DMS53 treated with DMSO at 0.1 percent for 48 hours (cell line): ENCODE data around the gene USP2.

Experiments
- DNase-seq: peaks from one replicate; lab custom pipeline; 2025; ENCODE audit not compliant: unreplicated experiment; lab: John Stamatoyannopoulos, UW

Gene USP2

GRCh38 chr11:119377961-119378667, 3.4 kb downstream of the USP2 start:
- no peak for DNase-seq

GRCh38 chr11:119377112-119377901, 4.2 kb downstream of the USP2 start:
- DNase-seq: no peak

- peak; percentile 12 for DNase-seq
These were observed 5.2 kb downstream of the USP2 start for GRCh38 chr11:119376197-119376847.

- DNase-seq: no peak
These were observed 5.9 kb downstream of the USP2 start for GRCh38 chr11:119375337-119376196.

- DNase-seq: no peak
These were observed 6.7 kb downstream of the USP2 start for GRCh38 chr11:119374632-119375336.

GRCh38 chr11:119373921-119374631, 7.4 kb downstream of the USP2 start:
- DNase-seq: peak; percentile 87

GRCh38 chr11:119373059-119373920, 8.2 kb downstream of the USP2 start:
- no peak for DNase-seq

- DNase-seq: no peak
These were observed 9.0 kb downstream of the USP2 start for GRCh38 chr11:119372260-119373058.

- DNase-seq: no peak
These were observed 9.7 kb downstream of the USP2 start for GRCh38 chr11:119371778-119372182.

GRCh38 chr11:119371067-119371601, 10.4 kb downstream of the USP2 start:
- no peak for DNase-seq

GRCh38 chr11:119370486-119371046, 10.9 kb downstream of the USP2 start:
- DNase-seq: no peak

GRCh38 chr11:119369132-119369925, 12.2 kb downstream of the USP2 start:
- DNase-seq: no peak

GRCh38 chr11:119368121-119369034, 13.1 kb downstream of the USP2 start:
- DNase-seq: peak; percentile 68

GRCh38 chr11:119367661-119368120, 13.8 kb downstream of the USP2 start:
- DNase-seq: no peak
